Measurements from ENCODE around the gene MRGPRF. TPM values are rescaled to one million over a fixed set of nuclear protein-coding genes. Genes with fewer than 3 reads are reported as not detected.

MRGPRF gene
- total and polyA plus RNA-seq, 9 donors, result 8.6 to 104 (median 35.2) TPM

DNA sequence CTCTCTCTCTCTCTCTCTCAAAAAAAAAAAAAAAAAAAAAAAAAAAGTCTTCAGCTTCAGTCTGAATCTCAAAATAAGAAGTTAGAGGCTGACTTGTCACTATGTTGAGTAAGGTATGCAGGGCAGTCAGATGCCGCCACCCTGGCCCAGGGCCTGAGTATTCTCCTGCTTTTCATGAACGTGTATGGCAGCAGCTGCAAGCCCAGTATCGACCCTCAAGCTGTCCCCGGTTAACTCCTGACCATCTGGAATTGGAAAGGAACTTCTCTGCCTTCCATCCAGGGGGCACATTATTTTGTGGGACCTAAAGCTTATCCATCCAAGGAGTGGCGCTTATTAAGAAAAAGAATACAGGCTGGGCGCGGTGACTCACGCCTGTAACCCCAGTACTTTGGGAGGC, 43.7 kb downstream of the MRGPRF start:
- Histone ChIP-seq H3K4me3 (no peak overlapping the region), H3K36me3 (no peaks in the 10 kb centered on the region), H3K27ac (no peak overlapping the region), H3K4me1 (ENCODE audit: insufficient read depth) (no peaks in the 10 kb centered on the region), H3K9me3 (no peaks in the 10 kb centered on the region), H3K27me3 (no peaks in the 10 kb centered on the region)
- peak in 1 of 5 donors; percentile 2 for DNase-seq
- intact Hi-C loops (cut with DNase I), result no loop called here
- WGBS, 3 donors, result 59 to 64% (median 60%) methylated on average over 8 of the region's 8 CpGs
- TF ChIP-seq, protein P1, sequence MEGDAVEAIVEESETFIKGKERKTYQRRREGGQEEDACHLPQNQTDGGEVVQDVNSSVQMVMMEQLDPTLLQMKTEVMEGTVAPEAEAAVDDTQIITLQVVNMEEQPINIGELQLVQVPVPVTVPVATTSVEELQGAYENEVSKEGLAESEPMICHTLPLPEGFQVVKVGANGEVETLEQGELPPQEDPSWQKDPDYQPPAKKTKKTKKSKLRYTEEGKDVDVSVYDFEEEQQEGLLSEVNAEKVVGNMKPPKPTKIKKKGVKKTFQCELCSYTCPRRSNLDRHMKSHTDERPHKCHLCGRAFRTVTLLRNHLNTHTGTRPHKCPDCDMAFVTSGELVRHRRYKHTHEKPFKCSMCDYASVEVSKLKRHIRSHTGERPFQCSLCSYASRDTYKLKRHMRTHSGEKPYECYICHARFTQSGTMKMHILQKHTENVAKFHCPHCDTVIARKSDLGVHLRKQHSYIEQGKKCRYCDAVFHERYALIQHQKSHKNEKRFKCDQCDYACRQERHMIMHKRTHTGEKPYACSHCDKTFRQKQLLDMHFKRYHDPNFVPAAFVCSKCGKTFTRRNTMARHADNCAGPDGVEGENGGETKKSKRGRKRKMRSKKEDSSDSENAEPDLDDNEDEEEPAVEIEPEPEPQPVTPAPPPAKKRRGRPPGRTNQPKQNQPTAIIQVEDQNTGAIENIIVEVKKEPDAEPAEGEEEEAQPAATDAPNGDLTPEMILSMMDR (IDR thresholded peaks at IDR 0.05), result no peak
- TF ChIP-seq EP300 (IDR thresholded peaks at IDR 0.05), result no peak
- TF ChIP-seq POLR2A (IDR thresholded peaks at IDR 0.05), result no peak

- Histone ChIP-seq H3K4me3 (no peak overlapping the region), H3K9me3 (no peaks in the 10 kb centered on the region), H3K36me3 (no peaks in the 10 kb centered on the region), H3K27me3 (no peaks in the 10 kb centered on the region), H3K4me1 (ENCODE audit: insufficient read depth) (no peaks in the 10 kb centered on the region), H3K27ac (no peak overlapping the region)
- DNase-seq, result no peak
- intact Hi-C loops (cut with DNase I), result no loop called here
- TF ChIP-seq EP300 (IDR thresholded peaks at IDR 0.05) (no peak), POLR2A (IDR thresholded peaks at IDR 0.05) (no peak)
- TF ChIP-seq, protein P1 (IDR thresholded peaks at IDR 0.05), result no peak
- WGBS, 3 donors, result 52 to 58% (median 54%) methylated on average over 29 of the region's 29 CpGs
Measured at GRCh38 chr11:68968306-68969250, 44.5 kb downstream of the MRGPRF start.

- no peak overlapping the region for H3K4me3 ChIP-seq
- DNase-seq, result no peak
- WGBS, 3 donors, result 88 to 95% (median 89%) methylated on average over 9 of the region's 9 CpGs
- TF ChIP-seq EP300 (IDR thresholded peaks at IDR 0.05), result no peak
- TF ChIP-seq POLR2A (IDR thresholded peaks at IDR 0.05), result no peak
- TF ChIP-seq, protein P1 (IDR thresholded peaks at IDR 0.05), result no peak
- no peaks in the 10 kb centered on the region for H3K9me3 ChIP-seq
- intact Hi-C loops (cut with DNase I), result no loop called here
- no peaks in the 10 kb centered on the region for H3K27me3 ChIP-seq
- no peaks in the 10 kb centered on the region for H3K4me1 ChIP-seq (ENCODE audit: insufficient read depth)
- no peak overlapping the region for H3K27ac ChIP-seq
- no peaks in the 10 kb centered on the region for H3K36me3 ChIP-seq
Measured at GRCh38 chr11:68966894-68967780, 45.9 kb downstream of the MRGPRF start.
